Measurements from ENCODE around the gene PFDN6. TPM values are rescaled to one million over a fixed set of nuclear protein-coding genes. Genes with fewer than 3 reads are reported as not detected.

The PFDN6 gene
- total and polyA plus RNA-seq, 9 of the 15 experiments (the other 6 are each of a cell fraction or from before 2014, with no cell fraction given), result 6.8 to 475 (median 216) TPM

DNA sequence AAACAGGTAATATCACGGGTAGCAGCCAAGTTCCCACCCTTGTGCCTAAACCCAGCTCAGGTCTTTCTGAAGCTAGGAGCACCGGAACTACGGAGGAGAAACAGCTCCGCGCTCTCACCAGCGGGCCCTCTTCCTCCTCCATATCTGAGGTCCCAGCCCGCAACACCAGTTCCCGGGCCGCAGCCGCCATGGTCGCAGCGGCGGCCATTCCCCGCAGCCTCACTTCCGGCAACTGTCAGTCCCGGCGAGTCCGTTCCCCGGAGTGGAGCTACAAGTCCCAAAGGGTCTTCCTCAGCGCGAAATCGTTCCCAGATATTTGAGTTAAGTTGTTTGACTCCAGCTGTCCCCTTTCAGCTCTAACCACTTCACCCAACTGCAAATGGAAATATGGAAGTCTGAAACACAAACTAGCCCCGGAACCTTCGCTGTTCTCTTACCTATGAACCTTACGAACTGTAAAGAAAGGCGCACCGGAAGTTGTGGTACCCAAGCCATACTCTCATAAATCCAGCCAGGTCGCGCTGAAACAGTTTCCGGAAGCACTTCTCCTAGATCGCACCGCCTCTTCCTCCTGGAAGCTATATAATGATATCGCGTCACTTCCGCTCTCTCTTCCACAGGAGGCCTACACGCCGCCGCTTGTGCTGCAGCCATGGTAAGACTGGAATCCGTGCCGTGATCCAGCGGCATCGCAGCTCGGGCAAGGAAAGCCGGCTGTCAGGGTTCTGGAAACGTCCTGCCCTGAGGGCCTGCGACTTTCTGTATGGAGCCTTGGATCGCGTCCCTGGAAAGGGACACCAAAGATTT is 17.7 kb upstream of the PFDN6 start, which contains the start of the genes RPS18 and VPS52 (continued):
- TF ChIP-seq, protein P1, sequence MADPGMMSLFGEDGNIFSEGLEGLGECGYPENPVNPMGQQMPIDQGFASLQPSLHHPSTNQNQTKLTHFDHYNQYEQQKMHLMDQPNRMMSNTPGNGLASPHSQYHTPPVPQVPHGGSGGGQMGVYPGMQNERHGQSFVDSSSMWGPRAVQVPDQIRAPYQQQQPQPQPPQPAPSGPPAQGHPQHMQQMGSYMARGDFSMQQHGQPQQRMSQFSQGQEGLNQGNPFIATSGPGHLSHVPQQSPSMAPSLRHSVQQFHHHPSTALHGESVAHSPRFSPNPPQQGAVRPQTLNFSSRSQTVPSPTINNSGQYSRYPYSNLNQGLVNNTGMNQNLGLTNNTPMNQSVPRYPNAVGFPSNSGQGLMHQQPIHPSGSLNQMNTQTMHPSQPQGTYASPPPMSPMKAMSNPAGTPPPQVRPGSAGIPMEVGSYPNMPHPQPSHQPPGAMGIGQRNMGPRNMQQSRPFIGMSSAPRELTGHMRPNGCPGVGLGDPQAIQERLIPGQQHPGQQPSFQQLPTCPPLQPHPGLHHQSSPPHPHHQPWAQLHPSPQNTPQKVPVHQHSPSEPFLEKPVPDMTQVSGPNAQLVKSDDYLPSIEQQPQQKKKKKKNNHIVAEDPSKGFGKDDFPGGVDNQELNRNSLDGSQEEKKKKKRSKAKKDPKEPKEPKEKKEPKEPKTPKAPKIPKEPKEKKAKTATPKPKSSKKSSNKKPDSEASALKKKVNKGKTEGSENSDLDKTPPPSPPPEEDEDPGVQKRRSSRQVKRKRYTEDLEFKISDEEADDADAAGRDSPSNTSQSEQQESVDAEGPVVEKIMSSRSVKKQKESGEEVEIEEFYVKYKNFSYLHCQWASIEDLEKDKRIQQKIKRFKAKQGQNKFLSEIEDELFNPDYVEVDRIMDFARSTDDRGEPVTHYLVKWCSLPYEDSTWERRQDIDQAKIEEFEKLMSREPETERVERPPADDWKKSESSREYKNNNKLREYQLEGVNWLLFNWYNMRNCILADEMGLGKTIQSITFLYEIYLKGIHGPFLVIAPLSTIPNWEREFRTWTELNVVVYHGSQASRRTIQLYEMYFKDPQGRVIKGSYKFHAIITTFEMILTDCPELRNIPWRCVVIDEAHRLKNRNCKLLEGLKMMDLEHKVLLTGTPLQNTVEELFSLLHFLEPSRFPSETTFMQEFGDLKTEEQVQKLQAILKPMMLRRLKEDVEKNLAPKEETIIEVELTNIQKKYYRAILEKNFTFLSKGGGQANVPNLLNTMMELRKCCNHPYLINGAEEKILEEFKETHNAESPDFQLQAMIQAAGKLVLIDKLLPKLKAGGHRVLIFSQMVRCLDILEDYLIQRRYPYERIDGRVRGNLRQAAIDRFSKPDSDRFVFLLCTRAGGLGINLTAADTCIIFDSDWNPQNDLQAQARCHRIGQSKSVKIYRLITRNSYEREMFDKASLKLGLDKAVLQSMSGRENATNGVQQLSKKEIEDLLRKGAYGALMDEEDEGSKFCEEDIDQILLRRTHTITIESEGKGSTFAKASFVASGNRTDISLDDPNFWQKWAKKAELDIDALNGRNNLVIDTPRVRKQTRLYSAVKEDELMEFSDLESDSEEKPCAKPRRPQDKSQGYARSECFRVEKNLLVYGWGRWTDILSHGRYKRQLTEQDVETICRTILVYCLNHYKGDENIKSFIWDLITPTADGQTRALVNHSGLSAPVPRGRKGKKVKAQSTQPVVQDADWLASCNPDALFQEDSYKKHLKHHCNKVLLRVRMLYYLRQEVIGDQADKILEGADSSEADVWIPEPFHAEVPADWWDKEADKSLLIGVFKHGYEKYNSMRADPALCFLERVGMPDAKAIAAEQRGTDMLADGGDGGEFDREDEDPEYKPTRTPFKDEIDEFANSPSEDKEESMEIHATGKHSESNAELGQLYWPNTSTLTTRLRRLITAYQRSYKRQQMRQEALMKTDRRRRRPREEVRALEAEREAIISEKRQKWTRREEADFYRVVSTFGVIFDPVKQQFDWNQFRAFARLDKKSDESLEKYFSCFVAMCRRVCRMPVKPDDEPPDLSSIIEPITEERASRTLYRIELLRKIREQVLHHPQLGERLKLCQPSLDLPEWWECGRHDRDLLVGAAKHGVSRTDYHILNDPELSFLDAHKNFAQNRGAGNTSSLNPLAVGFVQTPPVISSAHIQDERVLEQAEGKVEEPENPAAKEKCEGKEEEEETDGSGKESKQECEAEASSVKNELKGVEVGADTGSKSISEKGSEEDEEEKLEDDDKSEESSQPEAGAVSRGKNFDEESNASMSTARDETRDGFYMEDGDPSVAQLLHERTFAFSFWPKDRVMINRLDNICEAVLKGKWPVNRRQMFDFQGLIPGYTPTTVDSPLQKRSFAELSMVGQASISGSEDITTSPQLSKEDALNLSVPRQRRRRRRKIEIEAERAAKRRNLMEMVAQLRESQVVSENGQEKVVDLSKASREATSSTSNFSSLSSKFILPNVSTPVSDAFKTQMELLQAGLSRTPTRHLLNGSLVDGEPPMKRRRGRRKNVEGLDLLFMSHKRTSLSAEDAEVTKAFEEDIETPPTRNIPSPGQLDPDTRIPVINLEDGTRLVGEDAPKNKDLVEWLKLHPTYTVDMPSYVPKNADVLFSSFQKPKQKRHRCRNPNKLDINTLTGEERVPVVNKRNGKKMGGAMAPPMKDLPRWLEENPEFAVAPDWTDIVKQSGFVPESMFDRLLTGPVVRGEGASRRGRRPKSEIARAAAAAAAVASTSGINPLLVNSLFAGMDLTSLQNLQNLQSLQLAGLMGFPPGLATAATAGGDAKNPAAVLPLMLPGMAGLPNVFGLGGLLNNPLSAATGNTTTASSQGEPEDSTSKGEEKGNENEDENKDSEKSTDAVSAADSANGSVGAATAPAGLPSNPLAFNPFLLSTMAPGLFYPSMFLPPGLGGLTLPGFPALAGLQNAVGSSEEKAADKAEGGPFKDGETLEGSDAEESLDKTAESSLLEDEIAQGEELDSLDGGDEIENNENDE (IDR thresholded peaks at IDR 0.05; ENCODE audit: low read depth, low read length), result peak; percentile 21
- TF ChIP-seq ZNF23 (CRISPR knock-in tag; IDR thresholded peaks at IDR 0.05) (peak; percentile 41; the same call in 1 of the 2 replicates), WHSC1 (IDR thresholded peaks at IDR 0.05; ENCODE audit: low read length) (no peak), RUNX1 (IDR thresholded peaks at IDR 0.05; ENCODE audit: low read depth) (peak; percentile 77; the same call in 1 of the 2 replicates), TAF7 (tag; IDR thresholded peaks at IDR 0.05) (peak; percentile 99), SRSF7 (optimal IDR thresholded peaks at IDR 0.05; ENCODE audit: low read depth, low read length) (no peak), ZNF444 (CRISPR knock-in tag; IDR thresholded peaks at IDR 0.05) (peak; percentile 60; the same call in 1 of the 2 replicates), ID3 (CRISPR knock-in tag; IDR thresholded peaks at IDR 0.05) (no peak), ID3 (tag; IDR thresholded peaks at IDR 0.05) (peak; percentile 80), ZNF347 (CRISPR knock-in tag; IDR thresholded peaks at IDR 0.05; ENCODE audit: low read depth) (no peak)
- TF ChIP-seq, protein P2, sequence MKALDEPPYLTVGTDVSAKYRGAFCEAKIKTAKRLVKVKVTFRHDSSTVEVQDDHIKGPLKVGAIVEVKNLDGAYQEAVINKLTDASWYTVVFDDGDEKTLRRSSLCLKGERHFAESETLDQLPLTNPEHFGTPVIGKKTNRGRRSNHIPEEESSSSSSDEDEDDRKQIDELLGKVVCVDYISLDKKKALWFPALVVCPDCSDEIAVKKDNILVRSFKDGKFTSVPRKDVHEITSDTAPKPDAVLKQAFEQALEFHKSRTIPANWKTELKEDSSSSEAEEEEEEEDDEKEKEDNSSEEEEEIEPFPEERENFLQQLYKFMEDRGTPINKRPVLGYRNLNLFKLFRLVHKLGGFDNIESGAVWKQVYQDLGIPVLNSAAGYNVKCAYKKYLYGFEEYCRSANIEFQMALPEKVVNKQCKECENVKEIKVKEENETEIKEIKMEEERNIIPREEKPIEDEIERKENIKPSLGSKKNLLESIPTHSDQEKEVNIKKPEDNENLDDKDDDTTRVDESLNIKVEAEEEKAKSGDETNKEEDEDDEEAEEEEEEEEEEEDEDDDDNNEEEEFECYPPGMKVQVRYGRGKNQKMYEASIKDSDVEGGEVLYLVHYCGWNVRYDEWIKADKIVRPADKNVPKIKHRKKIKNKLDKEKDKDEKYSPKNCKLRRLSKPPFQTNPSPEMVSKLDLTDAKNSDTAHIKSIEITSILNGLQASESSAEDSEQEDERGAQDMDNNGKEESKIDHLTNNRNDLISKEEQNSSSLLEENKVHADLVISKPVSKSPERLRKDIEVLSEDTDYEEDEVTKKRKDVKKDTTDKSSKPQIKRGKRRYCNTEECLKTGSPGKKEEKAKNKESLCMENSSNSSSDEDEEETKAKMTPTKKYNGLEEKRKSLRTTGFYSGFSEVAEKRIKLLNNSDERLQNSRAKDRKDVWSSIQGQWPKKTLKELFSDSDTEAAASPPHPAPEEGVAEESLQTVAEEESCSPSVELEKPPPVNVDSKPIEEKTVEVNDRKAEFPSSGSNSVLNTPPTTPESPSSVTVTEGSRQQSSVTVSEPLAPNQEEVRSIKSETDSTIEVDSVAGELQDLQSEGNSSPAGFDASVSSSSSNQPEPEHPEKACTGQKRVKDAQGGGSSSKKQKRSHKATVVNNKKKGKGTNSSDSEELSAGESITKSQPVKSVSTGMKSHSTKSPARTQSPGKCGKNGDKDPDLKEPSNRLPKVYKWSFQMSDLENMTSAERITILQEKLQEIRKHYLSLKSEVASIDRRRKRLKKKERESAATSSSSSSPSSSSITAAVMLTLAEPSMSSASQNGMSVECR (CRISPR knock-in tag; IDR thresholded peaks at IDR 0.05), result peak; percentile 81

Measured in K562 (cell line).